NCI-H460 (cell line): ENCODE measurements around the gene PAM16. TPM values are rescaled to one million over a fixed set of nuclear protein-coding genes. Genes with fewer than 3 reads are reported as not detected.

Experiments
- DNase-seq: peaks from one replicate; pipeline ENCODE4 v3.0.0-alpha.2; 2016; ENCODE audit warnings: low read depth; ENCODE audit errors: extremely low read depth
- total RNA-seq: library from RNA; depleted of rRNA; stranded (reverse); fragments of >200 nt; shearing (Covaris generic); gene quantifications from 2 replicates; pipeline ENCODE4 v1.2.3, GENCODE V29; 2014

PAM16 gene
- total RNA-seq, 1 experiment from 2014 or later: 65.7 TPM

DNA sequence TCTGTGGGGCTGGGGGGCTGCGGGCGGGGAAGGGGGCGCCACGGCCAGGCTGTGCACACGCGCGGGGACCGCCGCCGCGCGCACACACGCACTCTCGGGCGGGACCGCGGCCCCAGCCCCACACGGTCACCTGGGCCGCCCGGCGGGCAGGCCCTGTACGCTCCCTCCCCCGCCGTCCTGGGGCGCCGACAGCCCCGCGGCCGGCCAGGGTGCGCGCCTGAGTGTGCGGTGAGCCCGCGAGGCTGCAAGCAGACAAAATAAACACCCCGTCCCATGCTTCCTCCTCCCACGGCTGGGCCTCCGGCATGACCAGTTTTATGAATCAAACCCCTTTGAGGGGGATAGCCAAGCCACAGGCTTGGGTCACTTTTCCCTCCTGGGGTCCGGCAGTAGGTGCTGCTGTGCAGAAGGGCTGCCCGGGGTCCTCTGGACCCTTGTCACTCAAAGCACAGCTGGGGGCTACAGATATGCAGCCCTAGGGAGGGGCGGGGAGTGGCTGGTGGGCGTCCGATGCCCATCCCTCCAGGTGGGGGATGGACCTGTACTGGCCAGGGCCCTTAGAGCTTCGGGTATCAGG lies 21.0 kb upstream of the PAM16 start:
- DNase-seq: no peak

DNA sequence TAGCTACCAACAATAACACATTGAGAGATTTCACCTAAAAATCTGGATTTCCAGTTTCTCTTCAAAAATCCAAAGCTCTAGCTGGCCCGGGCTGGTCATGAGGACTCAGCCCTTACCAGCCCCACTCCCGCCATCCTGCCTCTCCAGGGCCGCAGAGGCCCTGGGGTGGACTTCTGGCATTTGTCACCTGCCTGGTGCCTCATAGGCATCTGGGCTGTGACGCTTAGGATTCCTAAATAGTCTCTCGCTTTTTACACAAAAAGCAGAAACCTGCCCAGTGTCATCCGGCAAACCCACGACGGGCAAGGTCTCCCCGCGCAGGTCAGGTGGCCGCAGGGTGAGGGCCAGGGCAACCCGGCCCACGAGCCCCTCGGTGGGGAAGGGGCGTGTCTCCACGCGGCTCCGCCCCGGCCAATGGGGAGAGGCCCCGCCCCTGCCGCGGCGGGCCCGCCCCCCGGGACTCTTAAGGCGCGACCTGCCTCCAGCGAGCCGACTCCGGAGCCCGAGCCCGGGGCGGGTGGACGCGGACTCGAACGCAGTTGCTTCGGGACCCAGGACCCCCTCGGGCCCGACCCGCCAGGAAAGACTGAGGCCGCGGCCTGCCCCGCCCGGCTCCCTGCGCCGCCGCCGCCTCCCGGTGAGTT lies 20.4 kb upstream of the PAM16 start, which contains the start of gene VASN:
VASN (plus strand) TSS at position 492 of the 644 bp plus-strand sequence. CDS start 9,030 bp downstream, outside the sequence.
- no peak for DNase-seq

DNA sequence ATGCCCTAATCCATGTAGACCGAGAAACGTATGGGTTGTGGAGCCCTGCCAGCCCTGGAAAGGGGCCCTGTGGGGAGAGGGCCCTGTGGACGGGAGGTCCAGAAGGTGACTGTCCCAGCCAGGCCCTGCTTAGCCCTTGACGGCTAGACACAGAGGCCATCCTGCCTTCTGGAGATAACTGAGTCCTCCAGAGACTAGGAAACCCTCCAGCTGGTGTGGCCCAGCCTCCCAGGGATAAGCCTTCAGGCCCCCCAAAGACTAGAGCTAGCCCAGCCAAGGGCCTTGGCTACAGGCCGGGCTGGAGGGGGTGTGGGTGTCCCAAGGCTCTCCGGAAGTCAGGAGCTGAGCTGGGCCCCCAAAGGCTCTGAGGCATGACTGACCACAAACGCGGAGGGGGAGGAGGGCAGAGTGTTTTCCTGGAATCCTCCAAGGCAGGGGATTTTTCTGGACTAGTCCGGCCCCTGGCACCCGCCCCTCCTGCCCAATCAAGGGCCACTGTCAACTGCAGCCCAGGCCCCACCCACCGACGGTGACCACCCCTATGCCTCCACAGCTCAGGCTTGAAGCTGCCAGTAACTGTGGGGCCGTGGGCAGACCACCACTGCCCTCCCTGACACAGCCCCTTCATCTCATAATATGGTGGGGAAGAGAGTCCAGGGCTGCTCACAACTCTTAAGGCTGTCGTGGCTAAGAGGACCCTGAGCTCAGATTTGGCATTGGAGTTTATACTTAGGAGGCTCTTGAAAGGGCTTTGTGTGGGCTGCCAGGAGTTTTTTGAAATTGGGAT lies 19.6 kb upstream of the PAM16 start:
- DNase-seq: no peak

DNA sequence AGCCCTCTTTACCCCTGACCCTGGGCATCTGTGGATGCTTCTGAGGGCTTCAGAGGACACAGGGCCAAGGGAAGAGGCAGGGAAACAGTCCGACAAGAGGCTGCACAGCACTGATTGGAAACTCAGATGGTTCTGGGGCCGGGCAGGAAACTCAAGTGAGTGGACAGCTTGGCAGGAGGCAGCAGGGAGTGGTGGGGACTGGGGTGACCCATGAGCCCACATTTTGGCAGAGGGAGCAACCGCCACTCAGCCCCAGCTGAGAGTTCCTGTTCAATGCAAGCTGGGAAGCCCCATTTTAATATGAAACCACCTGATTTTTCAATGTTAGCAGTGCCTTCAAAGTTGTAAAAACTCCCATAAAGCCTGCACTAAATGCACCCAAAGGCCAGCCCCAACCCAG lies 19.0 kb upstream of the PAM16 start:
- DNase-seq: no peak

DNA sequence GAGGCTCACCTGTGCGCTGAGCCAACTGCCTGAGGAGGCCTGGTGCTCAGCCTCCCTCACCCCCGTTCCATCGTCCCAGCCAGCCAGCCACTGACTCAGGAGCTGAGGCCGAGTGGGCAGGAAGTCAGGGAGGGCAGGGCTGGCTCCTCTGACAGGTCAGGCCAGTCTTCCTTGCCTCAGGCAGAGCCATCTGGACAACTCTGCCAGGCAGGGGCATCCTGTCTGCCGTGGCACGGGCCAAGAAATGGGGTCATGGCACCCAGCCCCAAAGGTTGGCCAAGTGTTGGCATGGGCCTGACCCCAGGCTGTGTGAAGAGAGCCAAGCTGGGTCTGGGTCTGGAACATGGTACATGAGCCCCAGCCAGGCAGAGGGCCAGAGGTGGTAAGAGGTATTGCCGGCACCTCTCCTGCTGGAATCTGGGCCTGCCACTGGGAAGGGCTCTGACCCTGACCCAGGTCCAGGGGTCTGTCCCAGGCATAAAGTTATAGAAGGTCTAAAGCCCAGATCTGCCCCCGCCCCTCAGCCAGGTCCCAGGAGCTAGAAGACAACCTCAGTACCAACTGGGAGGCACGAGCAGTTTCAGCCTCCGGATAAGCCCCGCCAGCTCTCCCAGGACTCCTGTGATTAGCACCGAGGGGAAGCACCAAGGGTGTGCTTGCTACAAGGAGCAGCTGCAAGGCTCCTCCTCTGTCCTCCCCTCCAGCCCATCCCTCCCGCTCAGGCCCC lies 18.0 kb upstream of the PAM16 start:
- DNase-seq: no peak

DNA sequence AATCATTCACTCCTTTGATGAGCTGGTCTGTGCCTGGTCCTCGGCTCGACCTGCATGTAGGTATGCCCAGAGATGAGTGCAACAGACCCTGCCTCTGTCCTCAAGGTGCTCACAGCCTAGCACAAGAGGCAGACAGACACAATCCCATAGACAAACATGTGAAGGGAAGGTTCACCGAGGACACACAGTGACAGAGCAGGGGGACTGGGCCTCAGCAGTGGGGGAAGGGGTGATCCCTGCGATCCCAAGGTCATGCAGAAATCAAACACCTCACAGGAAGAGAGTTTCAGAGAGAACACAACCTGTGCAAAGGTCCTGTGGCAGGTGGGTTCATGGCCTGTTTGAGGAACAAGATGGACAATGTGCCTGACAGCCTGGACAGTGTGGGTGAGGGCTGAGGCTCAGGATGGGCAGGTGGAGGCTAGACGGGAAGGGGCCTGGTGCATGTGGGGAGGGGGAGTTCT lies 16.3 kb upstream of the PAM16 start:
- DNase-seq: no peak

DNA sequence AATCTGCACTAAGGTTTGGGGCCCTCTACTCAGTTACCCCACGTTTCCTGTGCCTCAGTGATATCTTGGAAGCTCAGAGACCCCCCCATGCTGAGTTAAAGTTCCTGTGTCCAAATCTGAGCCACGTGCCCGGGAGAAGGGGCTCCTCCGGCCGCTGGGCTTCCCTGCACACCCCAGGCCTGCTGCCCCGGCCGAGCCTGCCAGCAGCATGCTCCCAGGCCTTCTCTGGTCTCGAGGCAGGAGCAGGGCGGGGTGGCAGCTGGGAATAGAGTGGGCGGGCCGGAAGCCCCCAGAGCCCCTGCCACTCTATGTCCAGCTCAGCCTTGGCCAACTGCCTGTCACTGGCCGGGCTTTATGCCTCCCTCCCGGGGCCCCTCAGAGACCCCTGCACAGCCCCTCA lies 14.9 kb upstream of the PAM16 start:
- no peak for DNase-seq

DNA sequence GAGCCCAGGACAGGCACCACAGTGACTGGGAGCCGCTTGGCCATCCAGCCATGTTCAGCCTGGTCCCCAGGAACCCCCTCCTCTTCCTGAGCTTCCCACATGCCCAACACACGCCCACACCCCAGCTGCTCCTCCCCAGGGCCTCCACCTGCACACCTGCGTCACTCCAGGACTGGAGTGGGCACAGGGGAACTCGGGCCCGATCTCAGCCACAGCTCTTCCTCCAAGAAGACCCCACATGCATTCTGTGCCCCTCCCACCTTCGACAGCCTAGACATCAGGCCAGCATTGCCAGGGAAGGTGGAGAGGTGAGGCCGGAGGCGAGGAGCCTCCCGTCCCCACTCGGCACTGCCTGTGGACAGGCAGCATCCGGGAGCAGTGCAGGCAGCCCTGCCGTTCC lies 14.5 kb upstream of the PAM16 start:
- DNase-seq: no peak

DNA sequence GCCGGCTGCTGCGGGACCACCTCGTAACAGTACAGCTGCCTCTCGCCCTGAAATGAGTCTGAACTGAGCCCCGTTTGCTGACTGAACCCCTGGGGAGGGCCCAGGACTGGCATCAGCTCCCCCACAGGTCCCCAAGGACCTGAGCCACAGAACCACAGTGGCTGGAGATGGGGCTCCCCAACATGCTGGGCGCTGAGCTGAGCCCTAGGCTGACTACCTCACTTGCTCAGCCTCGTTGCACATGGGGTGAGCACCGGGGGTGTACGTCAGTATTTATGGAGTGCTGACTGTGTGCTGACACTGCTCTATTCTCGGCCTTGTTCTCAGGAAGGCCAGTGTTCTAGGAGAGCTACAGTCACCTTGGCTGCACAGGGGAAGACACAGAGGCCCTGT lies 13.9 kb upstream of the PAM16 start:
- no peak for DNase-seq

DNA sequence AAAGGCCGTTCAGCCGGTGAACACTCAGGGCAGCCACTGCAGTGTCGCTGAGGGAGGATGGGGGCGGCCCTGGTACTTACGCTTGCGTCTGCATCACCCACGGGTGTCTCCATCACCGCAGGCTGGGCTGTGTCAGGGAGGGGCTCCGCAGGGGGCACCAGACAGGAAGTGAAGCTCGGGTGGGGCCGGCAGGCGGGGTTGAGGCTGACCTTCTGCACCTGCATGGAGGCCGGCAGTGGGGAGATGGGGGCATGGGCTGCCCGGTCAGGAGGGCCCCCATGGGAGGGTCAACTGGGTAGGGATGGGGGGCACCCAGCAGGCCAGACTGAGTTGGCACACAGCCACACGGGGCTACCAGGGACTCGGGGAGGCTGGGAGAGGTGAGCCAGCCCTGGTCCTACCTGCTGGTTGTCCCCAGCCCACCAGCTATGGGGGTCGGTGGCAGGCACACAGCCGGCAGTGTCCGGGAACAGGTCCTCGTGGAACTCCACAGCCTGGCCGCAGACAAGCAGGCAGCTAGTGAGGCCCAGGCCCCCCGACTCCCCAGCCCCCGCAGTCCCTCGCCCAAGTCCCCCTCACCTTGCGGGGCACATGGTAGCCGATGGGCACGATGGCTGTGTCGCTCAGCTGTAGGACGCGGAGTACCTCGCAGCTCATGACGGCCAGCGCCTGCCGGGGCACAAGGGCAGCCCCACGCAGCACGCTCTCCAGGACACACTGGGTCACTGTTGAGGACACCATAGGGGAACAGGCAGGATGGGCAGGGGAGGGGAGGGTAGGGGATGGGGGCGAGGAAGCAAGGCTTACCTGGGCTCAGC lies 13.3 kb upstream of the PAM16 start:
- no peak for DNase-seq

DNA sequence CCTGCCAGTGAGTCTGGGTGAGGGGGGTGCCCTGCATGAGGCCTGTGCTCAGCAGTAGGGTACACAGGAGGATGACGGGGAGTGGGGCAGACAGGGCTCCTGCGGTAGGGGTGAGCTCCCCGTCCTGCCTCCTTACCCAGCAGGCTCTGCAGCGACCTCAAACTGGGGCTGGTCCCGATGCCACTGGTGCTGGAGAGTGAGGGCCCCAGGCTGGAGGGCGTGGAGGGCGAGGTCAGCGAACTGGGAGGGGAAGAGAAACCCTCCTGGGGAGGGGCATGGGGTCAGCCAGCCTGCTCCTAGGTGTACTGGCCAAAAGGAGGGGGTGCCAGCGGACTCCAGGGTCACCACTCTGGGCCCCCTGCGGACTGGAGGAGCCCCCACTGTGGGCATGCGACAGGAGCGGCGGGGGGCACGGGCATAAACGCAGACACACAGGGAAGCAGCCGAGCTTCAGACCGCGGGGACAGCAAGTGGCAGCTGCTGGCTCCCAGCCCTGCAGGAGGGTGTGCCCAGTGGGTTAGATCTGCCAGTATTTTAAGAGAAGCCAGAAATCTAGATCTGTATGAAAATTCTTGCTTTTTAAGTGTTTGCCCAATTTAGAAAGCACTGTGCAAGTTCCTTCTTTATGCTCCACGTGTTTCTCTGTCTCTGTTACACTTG lies 11.5 kb upstream of the PAM16 start:
- DNase-seq: no peak

DNA sequence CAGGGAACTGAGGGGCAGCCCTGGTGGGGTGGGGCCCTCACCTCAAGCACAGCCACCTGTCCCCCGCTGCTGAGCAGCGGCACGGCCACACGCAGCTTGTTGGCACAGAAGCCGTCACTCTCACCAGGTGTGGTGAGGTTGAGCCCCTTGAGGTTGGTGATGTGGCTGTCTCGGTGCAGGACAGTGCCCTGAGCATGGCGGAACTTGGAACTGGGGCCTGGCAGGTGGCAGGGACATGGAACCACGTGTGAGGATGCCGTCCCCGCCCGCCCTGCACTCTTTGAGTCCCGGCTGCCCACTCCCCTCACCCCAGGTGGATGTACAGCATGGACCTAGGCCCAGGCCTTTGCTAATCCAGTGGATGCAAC lies 10.8 kb upstream of the PAM16 start:
- DNase-seq: no peak

DNA sequence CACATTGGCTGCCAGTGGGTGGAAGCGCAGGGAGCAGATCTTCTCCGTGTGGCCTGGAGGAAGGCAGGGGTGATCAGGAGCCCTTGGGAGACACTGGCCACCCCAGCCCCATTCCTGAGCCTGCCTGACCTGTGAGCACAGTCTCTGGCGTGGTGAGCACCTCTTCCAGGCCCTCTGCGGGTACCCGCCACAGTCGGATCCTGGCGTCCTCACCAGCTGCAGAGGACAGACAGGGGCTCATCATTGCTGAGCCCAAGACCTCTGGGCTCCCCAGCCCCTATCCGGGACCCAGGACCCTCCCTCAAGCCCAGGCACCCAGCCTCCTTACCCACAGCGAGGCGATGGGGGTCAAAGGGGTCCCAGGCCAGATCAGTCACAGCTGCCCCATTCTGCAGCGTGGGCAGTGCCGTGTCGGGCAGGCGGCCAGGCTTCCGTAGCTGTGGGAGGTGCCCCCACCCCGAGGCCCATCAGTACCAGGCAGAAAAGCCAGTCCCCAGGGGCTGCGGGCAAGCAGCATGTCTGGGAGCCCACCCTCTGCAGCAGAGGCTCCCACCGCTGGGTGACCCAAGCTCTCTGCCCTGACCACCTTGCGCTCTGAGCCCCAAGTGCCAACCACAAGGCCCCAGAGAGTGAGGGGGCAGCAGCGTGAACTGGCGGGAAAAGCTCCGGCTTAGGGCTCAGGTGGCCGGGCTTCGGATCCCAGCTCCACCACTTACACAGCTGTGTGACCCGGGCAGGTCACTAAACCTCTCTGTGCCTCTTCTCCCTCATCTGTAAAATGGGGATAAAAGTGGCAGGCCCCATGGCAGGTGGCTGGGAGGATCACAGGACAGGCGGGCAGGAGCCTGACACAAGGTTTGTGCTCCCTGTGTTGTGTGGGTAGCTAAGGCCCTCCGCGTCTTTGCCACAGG lies 10.2 kb upstream of the PAM16 start:
- no peak for DNase-seq

DNA sequence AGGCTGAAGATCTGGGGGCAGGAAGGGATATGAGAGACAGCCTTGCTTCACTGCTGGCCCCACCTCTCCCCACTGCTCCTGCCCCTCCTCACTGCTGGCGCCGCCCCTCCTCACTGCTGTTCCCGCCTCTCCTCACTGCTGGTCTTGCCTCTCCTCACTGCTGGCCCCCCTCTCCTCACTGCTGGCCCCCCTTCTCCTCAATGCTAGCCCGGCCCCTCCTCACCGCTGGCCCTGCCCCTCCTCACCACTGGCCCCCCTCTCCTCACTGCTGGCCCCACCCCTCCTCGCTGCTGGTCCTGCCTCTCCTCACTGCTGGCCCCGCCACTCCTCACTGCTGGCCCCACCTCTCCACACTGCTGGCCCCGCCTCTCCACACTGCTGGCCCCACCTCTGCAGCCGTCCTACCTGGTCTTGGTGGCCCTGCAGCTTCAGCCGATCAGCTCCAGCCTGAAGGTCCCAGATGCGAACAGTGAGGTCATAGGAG lies 9.5 kb upstream of the PAM16 start:
- DNase-seq: no peak

DNA sequence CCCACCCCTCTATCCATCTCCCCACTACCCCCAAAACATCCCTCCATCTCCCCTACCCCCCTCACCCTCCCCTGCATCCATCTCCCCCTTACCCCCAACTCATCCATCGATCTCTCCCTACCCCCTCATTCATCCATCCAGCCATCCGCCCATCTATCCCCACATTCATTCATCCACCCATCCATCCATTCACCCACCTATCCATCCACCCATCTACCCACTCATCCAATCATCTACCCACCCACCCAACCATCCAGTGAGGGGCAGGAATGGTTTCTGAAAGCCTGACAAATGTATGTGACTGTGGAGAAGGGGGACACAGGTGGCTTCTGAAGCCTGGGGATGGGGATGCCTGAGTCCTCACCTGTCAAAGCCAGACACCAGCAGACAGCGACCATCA lies 8.8 kb upstream of the PAM16 start:
- no peak for DNase-seq

DNA sequence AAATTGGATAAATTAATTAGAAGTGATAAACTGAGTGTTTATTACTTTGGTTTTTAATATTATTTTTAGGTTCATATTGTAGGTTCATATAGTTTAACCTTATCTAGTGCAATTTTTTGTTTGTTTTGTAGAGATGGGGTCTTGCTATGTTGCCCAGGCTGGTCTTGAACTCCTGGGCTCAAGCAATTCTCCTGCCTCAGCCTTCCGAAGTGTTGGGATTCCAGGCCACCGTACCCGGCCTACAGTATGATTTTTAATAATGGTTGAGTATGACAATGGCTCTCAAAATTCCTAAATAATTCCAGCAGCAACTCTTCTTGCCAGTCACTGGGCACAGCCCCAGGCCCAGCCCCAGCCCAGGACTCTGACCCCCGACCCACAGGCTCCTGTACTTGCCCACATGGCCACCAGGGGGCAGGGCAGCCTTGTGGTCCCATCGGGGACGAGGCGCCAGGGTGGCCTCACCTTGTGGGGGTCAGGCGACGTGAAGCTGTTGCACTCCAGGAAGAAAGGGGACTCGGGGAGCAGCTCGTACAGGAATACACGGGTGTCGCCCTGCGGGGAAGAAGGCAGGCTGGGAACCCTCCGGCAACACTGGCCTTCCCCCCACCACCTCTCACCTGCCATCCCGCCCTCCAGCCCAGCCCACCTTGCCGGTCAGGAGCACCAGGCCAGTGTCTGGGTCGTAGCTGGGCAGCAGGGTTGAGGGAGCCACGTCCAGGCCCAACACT lies 7.9 kb upstream of the PAM16 start:
- no peak for DNase-seq

DNA sequence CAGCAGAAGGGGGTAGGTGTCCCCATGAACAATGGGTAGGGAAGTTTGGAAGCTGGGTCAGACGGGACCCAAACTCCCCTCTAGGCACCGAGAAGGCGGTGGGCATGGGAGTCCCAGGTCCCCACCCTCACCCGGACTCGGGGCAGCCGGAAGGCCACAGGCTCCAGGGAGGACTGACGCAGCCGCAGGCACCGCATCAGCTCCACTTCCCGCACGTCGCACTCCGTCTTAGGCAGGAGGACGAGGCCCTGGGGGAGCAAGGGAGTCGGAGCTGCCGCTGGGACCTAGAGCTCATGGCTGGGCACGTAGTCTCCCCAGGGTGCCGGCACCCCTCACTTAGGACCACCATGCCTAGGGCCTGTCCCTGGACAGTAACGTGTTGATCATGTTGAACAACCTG lies 7.1 kb upstream of the PAM16 start:
- DNase-seq: no peak

DNA sequence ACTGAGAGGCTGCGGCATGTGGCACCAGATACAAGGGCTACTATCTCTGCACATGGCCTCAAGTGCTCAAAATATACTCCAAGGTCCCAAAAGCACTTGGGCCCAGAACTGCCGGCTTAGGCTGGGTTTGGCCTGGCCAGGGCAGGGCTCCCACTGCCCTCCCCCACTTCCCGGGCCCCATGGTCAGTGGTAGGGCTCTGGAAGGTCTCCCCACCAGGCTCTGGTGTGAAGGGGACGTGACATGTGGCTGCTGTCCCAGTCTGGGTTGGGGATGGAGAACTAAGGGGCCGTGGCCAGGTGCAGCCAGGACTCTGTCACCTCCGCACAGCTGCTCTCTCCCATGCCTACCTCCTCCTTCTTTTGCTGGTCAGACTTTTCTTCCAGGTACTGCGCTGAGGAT lies 5.7 kb upstream of the PAM16 start:
- no peak for DNase-seq
